Activated CD4-positive, alpha-beta T cell treated with anti-CD3 and anti-CD28 coated beads, Interleukin-2, amount 50 U/mL, for 4 hours (primary cell): ENCODE results near the gene DOC2A.

Experiments used
- DNase-seq, 2 experiments: peaks; one replicate each; pipeline ENCODE4 v3.0.0-alpha.2; 2020

Gene DOC2A

DNA sequence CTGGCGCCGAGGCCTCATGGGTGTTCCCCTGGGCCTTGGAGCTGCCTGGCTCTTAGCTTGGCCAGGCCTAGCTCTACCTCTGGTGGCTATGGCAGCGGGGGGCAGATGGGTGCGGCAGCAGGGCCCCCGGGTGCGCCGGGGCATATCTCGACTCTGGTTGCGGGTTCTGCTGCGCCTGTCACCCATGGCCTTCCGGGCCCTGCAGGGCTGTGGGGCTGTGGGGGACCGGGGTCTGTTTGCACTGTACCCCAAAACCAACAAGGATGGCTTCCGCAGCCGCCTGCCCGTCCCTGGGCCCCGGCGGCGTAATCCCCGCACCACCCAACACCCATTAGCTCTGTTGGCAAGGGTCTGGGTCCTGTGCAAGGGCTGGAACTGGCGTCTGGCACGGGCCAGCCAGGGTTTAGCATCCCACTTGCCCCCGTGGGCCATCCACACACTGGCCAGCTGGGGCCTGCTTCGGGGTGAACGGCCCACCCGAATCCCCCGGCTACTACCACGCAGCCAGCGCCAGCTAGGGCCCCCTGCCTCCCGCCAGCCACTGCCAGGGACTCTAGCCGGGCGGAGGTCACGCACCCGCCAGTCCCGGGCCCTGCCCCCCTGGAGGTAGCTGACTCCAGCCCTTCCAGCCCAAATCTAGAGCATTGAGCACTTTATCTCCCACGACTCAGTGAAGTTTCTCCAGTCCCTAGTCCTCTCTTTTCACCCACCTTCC, 23.3 kb downstream of the DOC2A start:
- no peak for DNase-seq

DNA sequence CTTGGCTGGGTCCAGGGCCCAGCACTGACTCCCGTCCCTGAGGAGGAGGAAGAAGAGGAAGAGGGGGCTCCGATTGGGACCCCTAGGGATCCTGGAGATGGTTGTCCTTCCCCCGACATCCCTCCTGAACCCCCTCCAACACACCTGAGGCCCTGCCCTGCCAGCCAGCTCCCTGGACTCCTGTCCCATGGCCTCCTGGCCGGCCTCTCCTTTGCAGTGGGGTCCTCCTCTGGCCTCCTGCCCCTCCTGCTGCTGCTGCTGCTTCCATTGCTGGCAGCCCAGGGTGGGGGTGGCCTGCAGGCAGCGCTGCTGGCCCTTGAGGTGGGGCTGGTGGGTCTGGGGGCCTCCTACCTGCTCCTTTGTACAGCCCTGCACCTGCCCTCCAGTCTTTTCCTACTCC, 23.9 kb downstream of the DOC2A start:
- DNase-seq: no peak

DNA sequence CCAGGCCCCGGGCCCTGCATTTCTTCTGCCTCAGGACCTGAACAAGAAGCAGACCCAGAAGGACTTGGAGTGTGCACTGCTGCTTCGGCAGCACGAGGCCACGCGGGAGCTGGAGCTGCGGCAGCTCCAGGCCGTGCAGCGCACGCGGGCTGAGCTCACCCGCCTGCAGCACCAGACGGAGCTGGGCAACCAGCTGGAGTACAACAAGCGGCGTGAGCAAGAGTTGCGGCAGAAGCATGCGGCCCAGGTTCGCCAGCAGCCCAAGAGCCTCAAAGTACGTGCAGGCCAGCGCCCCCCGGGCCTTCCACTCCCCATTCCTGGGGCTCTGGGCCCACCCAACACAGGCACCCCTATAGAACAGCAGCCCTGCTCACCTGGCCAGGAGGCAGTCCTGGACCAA, 24.6 kb downstream of the DOC2A start:
- no peak for DNase-seq

- no peak for DNase-seq
These were observed 25.5 kb downstream of the DOC2A start for GRCh38 chr16:29985271-29985811.

DNA sequence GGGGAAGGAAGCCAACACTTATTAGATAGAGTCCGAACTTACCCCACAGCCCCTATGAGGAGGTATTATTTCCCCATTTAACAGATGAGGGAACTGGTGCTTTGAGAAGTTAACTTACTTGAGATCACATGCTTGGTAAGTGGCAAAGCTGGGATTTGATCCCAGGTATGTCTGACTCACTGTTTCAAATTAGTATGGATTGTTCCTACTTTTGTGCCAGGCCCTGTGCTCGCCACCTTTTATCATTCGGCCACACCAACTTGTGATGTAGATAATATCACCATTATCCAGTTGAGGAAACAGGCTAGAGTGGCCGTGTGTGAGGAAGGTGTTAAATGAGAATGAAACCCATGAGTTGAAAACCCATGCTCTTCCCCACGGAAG, 26.1 kb downstream of the DOC2A start:
- DNase-seq: no peak

DNA sequence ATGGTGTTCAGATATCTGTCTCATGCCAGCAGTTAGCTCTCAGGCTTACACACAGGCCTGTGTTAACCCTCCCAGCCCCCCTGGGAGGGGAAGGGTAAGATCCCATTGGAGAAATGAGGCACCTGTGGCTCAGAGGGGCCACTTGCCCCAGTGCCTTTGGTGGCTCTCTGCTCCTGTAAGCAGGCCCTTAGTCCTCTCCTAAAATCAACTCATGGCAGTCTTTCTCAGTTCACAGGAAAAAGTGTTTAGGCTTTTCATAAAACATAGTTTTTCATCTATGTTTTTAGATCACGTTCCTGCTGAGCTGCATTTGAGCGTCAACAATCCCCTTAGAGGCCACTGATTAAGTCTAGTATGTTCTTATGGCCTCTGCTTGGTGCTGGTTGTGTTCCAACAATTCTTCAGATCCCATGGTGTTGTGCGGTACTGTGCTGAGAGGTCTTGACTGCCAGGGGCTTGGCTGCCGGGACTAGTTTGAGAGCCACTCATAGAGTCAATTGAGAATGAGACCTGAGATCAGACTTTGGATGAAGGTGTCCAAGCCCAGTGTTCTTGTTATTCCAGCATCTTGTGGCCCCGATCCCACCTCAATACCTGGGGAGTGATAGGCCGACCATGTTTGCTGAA, 26.6 kb downstream of the DOC2A start:
- no peak for DNase-seq

- DNase-seq: no peak
These were observed 27.2 kb downstream of the DOC2A start for GRCh38 chr16:29983420-29984136.

- DNase-seq: no peak
These were observed 28.0 kb downstream of the DOC2A start for GRCh38 chr16:29982560-29983419.

GRCh38 chr16:29978564-29979270, 32.1 kb downstream of the DOC2A start:
- no peak for DNase-seq

DNA sequence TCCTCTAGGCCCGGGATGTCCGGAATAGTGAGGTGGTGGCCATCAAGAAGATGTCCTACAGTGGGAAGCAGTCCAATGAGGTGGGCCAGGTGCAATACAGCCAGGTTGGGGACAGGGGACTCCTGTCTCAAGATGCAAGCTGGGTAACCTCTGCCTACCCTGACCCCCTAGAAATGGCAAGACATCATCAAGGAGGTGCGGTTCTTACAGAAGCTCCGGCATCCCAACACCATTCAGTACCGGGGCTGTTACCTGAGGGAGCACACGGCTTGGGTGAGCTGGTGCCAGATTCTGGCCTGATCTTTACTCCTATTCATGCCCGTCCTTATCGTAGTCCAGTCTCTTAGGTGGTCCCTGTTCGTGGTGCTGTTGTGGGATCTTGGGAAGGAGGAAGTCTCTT, 32.7 kb downstream of the DOC2A start:
- no peak for DNase-seq

DNA sequence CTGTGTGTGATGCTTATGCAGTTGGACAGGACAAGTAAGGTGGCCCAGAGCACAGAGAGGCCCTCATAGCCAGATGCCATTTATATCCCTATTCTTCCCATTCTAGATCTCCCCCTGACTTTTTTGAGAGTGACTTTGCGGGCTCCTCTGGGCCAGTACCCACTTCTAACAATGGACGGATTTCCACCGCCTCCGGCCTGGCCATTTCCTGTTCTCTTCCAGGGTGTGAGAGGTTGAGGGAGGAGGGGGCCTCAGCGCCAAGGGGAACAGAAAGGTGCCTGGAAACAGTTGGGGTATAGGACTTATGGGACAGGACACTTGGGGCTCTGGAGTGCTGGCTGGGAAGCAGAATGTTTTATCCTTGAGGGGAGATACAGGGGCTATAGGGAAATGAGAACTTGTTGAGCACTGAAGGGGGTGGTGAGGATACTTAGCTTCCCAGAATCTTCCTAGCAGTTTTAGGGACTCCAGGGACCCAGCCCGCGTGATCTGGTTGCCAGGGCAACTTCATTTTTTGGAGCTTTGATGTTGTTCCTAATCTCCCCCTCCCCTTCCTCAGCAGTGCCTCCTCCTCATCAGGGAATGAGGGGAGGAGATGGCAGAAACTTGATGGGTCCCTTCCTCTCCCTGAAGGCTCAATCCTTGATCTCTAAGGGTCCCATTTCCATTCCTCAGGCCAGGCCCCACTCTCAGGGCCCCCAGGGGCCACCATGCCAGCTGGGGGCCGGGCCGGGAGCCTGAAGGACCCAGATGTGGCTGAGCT, 33.6 kb downstream of the DOC2A start:
- DNase-seq: no peak

DNA sequence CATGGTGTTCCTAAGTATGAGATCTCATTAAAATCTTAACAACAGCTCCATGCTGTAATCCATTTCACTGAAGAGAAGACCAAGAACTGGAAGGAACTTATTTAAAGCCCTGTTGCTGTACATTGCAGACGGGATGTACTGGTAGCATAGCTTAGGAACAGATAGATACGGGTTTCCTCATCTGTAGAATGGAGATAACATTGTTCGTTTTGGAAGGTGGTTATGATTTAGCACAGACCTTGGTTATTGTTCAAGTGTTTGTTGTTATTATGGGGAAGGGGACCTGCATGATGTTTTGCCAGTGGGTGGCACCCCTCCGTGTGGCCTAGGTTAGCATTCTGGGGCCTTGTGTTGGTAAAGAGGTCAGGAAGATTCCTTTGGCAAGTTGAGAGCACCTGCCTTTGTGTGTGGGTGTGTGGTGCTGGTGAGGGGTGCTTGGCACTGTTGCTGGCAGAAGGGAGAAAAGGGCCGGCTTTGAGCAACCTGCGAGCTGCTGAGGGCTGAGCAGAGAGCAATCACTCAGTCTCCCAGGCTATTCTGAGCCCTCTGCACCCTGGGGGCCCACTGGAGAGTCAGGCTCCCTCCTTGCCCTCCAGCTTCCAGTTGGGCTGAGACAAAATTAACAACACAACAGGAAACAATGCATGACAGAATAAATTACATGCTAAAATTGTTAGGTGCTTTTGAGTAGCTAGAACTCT, 34.9 kb downstream of the DOC2A start:
- DNase-seq: no peak

- no peak for DNase-seq
These were observed 35.7 kb downstream of the DOC2A start for GRCh38 chr16:29975134-29975538.

- DNase-seq: no peak
These were observed 36.3 kb downstream of the DOC2A start for GRCh38 chr16:29974291-29975133.

DNA sequence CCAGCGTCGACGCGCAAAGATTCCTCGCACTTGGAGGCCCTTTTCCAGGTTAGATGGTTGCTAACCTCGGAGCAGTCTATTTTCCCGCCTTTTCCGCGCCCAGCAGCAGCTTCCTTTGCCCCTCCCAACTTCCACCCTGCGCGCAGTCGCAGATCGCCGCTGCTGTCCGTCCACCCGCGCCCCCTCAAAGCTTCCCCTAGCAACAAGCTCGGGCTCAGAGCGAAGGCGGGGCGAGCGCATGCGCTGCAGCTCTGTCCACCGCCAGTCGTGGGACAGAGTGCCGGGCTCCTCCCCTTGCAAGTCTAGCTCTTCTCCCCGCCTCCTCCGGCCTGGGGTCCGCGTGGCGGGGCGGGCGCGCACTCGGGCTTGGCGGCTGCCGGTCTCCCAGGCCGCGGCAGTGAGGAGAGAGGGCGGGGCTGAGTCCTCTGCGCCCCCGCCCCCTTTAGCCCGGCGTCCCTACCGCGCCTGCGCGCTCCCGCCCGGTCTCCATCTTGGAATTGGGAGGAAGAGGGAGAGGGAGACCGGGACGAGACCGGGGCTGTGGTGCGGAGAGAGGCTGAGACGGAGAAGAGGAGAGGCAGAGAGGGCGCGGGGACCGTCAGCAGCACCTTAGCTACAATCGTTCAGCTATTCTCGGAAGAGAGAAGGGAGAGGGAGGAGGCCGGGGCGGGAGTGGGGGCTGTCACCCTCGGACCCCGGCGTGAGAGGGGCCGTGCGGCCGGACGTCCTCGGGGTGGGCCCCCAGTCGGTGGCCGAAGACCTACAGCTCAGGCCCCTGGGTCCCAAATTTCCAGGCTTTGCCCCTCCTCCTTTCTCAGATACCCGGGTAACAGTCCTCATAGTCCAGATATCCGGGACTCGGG, 37.2 kb downstream of the DOC2A start, which contains the start of gene TAOK2:
TAOK2 (plus strand) TSS at position 485 of the 863 bp plus-strand sequence. CDS start 3,905 bp downstream, outside the sequence.
- DNase-seq: peak; percentile 82 to 86

- DNase-seq: no peak
These were observed 37.8 kb downstream of the DOC2A start for GRCh38 chr16:29972992-29973383.

GRCh38 chr16:29972500-29972899, 38.3 kb downstream of the DOC2A start:
- no peak for DNase-seq

GRCh38 chr16:29971304-29971703, 39.5 kb downstream of the DOC2A start:
- DNase-seq: no peak

DNA sequence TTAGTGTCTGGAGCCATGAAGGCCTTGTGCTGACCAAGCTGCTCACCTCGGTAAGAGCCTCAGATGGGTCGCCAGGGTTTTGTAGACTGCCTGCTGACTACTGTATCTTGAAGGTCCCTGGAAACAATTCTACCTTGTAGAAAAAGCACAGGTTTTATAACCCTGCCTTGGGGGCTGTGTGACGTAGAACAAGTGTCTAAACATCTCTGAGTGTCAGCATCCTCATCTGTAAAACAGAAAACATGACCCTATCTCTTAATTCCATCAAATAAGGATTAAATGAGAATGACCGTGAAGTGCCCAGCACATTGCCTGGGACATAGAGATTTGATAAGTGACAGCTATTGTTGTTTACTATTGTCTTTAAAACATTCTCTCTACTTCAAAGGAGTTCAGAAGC, 42.6 kb downstream of the DOC2A start:
- DNase-seq: no peak
